BJ (cell line): ENCODE results near the gene TACR1. TPM values are rescaled to one million over a fixed set of nuclear protein-coding genes. Genes with fewer than 3 reads are reported as not detected.

Source experiments
- CTCF ChIA-PET: fragments of 350-600 bp; formaldehyde crosslinking; extraction: SDS; loops from one replicate; lab custom pipeline; 2021; ENCODE audit warnings: antibody characterized with exemption, inconsistent platforms; lab: Yijun Ruan, JAX
- POLR2A ChIA-PET: fragments of 300-600 bp; sonication (Branson Sonifier 250); formaldehyde crosslinking; extraction: SDS; loops from one replicate; lab custom pipeline; 2021; ENCODE audit warnings: antibody characterized with exemption; lab: Charles Lee
- DNase-seq: peaks from one replicate; pipeline ENCODE4 v3.0.0-alpha.2; 2011; ENCODE audit warnings: low read depth
- H3K27me3 ChIP-seq: 2 replicates; pipeline ENCODE4 v1.6.0; 2011; ENCODE audit warnings: low read length; ENCODE audit not compliant: control insufficient read depth, insufficient read depth
- H3K36me3 ChIP-seq: 2 replicates; pipeline ENCODE4 v1.5.1; 2011; ENCODE audit warnings: low read length; ENCODE audit not compliant: control insufficient read depth, insufficient read depth
- H3K4me3 ChIP-seq: 2 replicates; pipeline ENCODE4 v1.5.1; 2011; ENCODE audit warnings: low read depth, mild to moderate bottlenecking, control low read depth, low read length
- CTCF ChIP-seq: IDR thresholded peaks from 2 replicates; pipeline ENCODE4 v1.5.1; 2011; ENCODE audit warnings: low read depth, mild to moderate bottlenecking, control low read depth, inconsistent platforms, low read length, moderate library complexity; ENCODE audit not compliant: insufficient read depth
- polyA plus RNA-seq: library from polyadenylated mRNA; depleted of rRNA; stranded (reverse); fragments of >200 nt; gene quantifications from 2 replicates; pipeline ENCODE4 v1.2.3, GENCODE V29; 2011

The TACR1 gene
- polyA plus RNA-seq, 1 experiment = 0.07 TPM

DNA sequence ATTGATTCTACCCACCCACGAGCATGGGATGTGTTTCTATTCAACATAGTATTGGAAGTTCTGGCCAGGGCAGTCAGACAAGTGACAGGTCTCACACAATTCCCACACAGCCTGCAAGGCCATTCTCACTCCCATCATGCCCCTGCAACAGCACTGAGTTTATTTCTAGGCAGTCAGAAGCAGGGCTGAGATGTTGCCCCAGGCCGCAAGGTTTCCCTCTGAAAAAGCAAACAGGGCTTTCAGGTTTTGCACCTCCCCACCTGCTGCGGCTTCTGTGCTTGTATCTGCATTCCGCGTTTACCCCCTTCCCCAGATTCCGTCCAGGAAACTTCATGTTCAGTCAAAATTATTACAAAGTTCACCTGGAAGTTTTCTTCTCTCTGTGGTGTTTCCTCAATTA lies 9.4 kb upstream of the TACR1 start:
- Histone ChIP-seq H3K36me3 (no peaks in the 10 kb centered on the region), H3K27me3 (no peaks in the 10 kb centered on the region), H3K4me3 (no peak overlapping the region)
- POLR2A ChIA-PET = no interaction called here
- CTCF ChIA-PET = no interaction called here
- no peak for TF ChIP-seq CTCF
- no peak for DNase-seq

- CTCF ChIA-PET = no interaction called here
Observed at GRCh38 chr2:75204833-75205232, 5.5 kb upstream of the TACR1 start.

GRCh38 chr2:75202359-75202758 lies 3.0 kb upstream of the TACR1 start:
- no peak overlapping the region for H3K4me3 ChIP-seq
- POLR2A ChIA-PET = no interaction called here
- H3K36me3 ChIP-seq = no peaks in the 10 kb centered on the region
- TF ChIP-seq CTCF = no peak
- no peak for DNase-seq
- H3K27me3 ChIP-seq = peaks cover 16% of the 10 kb centered on the region
- CTCF ChIA-PET = no interaction called here

More at GRCh38 chr2:75204833-75205232, 5.5 kb upstream of the TACR1 start:
- POLR2A ChIA-PET = no interaction called here
- no peak for TF ChIP-seq CTCF
- Histone ChIP-seq H3K4me3 (no peak overlapping the region), H3K36me3 (no peaks in the 10 kb centered on the region), H3K27me3 (peaks cover 2% of the 10 kb centered on the region; the same call in 1 of the 2 replicates)
- no peak for DNase-seq

DNA sequence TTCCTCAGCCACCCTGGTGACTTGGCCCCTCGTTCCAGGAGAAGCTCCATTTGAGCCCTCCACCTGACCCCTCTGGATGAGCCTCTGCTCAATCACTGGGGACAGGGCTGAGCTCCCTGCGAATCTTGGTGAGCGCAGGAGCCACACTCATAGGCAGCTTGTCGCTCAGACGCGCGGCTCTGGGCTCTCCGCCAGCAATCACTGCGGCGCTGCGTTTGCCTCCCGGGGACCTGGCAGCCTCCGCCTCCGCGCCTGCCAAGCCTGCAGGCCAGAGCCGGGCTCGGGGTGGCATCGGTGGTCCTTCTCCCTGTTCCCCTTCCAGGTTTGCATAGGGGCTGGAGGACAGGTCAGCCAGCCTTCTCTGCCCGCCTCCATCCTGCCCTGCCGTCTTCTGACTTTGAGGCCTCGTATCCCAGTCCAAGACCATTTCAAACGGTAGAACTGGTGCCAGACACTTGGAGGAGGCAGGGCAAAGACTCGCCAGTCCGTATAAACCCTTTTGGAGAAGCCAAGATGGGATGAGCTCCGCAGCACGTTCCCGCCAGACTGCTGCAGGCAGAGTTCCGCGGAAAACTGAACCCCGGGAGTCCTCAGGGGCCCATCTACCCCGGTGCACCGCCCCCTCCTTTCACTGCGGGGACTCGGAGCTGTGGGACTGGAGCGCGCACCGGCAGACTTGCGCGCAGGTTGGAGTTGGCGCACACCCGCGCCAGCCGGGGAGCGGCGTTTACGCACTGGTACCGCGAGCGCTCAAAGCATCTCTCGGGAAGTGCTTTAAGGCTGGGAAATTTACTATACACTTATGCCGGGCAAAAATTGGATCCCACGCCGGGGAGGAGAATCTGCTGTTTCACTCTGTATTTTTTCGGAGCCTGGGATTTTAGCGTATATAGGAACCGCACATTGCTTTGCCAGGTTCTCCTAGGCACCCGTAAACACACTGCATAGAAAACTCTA lies 1.1 kb upstream of the TACR1 start:
- Histone ChIP-seq H3K4me3 (peak overlapping the region; percentile 38), H3K36me3 (no peaks in the 10 kb centered on the region), H3K27me3 (peaks cover 20% of the 10 kb centered on the region)
- CTCF ChIA-PET = interaction anchor here (0.5 to 3.2 kb wide), 31 partner anchors 10 to 509 kb away, joined by 3 to 16 read pairs (median 5); no protein-coding TSS in a partner anchor
- POLR2A ChIA-PET = no interaction called here
- TF ChIP-seq CTCF = no peak
- no peak for DNase-seq

DNA sequence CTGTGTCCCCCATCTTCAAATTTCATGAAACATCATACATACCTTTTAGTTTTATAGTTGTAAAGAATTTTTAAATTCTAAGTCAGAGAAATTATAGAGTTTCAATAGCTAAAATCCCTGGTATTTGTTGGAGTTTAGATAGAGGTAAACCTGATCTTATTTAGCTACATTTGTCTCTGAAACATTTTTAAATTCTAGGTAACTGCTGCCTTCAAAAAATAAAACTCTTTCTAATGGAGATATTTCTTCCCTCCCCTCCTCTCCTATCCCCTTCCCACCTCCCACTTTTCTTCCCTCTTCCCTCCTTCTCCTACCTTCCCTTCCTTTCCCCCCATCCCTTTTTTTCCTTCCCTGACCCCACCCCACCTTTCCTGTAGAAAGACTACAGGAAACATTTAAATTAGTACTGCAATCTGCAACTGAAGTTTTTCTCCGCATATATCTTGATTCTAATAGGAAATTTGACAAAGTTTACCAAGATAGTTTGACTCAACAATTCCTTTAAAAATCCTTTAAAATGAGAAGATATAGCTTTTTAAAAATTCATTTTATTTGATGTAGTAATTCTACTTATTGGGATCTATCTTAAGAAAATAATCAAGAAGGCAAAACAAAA lies 4.1 kb downstream of the TACR1 start:
- no peaks in the 10 kb centered on the region for H3K36me3 ChIP-seq
- H3K4me3 ChIP-seq = no peak overlapping the region
- CTCF ChIA-PET = no interaction called here
- DNase-seq = no peak
- H3K27me3 ChIP-seq = peaks cover 24% of the 10 kb centered on the region
- TF ChIP-seq CTCF = no peak
- POLR2A ChIA-PET = no interaction called here
